HepG2 (cell line): ENCODE results near the gene ADGRV1. TPM values are rescaled to one million over a fixed set of nuclear protein-coding genes. Genes with fewer than 3 reads are reported as not detected.

Experiments
- ARNT2 ChIP-seq: sonication (generic); formaldehyde crosslinking; IDR thresholded peaks from 2 replicates; pipeline ENCODE4 v1.8.0; 2022; ENCODE audit warnings: mild to moderate bottlenecking, low read depth, missing genetic modification reagents, moderate library complexity
- CBX2 ChIP-seq, 2 experiments: fragments of 200-600 bp in 1 of 2; sonication (generic); formaldehyde crosslinking in 1 of 2; IDR thresholded peaks; 2 replicates each; pipeline versions ENCODE4 v1.7.0 to v1.8.1; 2018 to 2022; ENCODE audit warnings: low read depth in 2 of 2, low read length in 1 of 2, mild to moderate bottlenecking in 1 of 2, missing genetic modification reagents in 1 of 2
- GATAD2A ChIP-seq: IDR thresholded peaks from 2 replicates; pipeline ENCODE4 v1.6.1; 2016
- KDM3A ChIP-seq: IDR thresholded peaks from 2 replicates; pipeline ENCODE4 v1.6.1; 2018; ENCODE audit warnings: low read depth, missing compliant biosample characterization
- MAZ ChIP-seq, 2 experiments: sonication (generic) in 1 of 2; formaldehyde crosslinking in 1 of 2; IDR thresholded peaks; 2 replicates each; pipeline versions ENCODE4 v1.5.0 to v1.6.1; 2012 to 2020; ENCODE audit warnings: low read depth in 2 of 2, mild to moderate bottlenecking in 2 of 2, borderline replicate concordance in 1 of 2, improper control_type of control experiment in 1 of 2, low read length in 1 of 2, missing genetic modification reagents in 1 of 2, moderate library complexity in 1 of 2
- NR2C2 ChIP-seq: sonication (generic); formaldehyde crosslinking; IDR thresholded peaks from 2 replicates; pipeline ENCODE4 v1.4.0; 2020; ENCODE audit warnings: missing genetic modification reagents, mild to moderate bottlenecking, moderate library complexity, borderline replicate concordance
- SP140L ChIP-seq: sonication (generic); formaldehyde crosslinking; IDR thresholded peaks from 2 replicates; pipeline ENCODE4 v1.4.0; 2020; ENCODE audit warnings: missing genetic modification reagents, borderline replicate concordance
- TBL1XR1 ChIP-seq: fragments of 150-350 bp; IDR thresholded peaks from 2 replicates; pipeline ENCODE4 v1.6.1; 2014; ENCODE audit warnings: borderline replicate concordance, low read length; ENCODE audit not compliant: partially characterized antibody
- TOPORS ChIP-seq: sonication (generic); formaldehyde crosslinking; IDR thresholded peaks from 2 replicates; pipeline ENCODE4 v1.8.0; 2023; ENCODE audit warnings: mild to moderate bottlenecking, missing genetic modification reagents
- ZNF143 ChIP-seq: sonication (generic); formaldehyde crosslinking; IDR thresholded peaks from 2 replicates; pipeline ENCODE4 v1.4.0; 2020; ENCODE audit warnings: missing genetic modification reagents
- ZNF674 ChIP-seq: sonication (generic); formaldehyde crosslinking; IDR thresholded peaks from 2 replicates; pipeline ENCODE4 v1.5.0; 2020; ENCODE audit warnings: low read depth, mild to moderate bottlenecking, missing genetic modification reagents
- ZNF747 ChIP-seq: sonication (generic); formaldehyde crosslinking; IDR thresholded peaks from 2 replicates; pipeline ENCODE4 v1.8.1; 2023; ENCODE audit warnings: missing genetic modification reagents, mild to moderate bottlenecking, borderline replicate concordance
- polyA plus RNA-seq, 8 experiments: library from polyadenylated mRNA; depleted of rRNA in 3 of 8; stranded (reverse) in 7 of 8; unstranded in 1 of 8; fragments of >200 nt; fragmentation: Illumina TruSeq in 4 of 8; extraction: Trizol in 4 of 8; gene quantifications; 2 replicates each; pipeline versions ENCODE4 v1.2.1 to v1.2.3, GENCODE V29; 2011 to 2016; ENCODE audit warnings: low read depth in 4 of 8, missing spikeins in 1 of 8, mixed read lengths in 1 of 8; ENCODE audit not compliant: insufficient read depth in 1 of 8
- total RNA-seq, 5 experiments: library from RNA; depleted of rRNA; stranded (reverse); fragments of >200 nt; fragmentation: Illumina TruSeq; extraction: Trizol; gene quantifications; 2 replicates each; pipeline ENCODE4 v1.2.3, GENCODE V29; 2016; ENCODE audit warnings: low read depth in 1 of 5
- TF ChIP-seq, protein P1 (sequence below): IDR thresholded peaks from 2 replicates; pipeline ENCODE4 v1.6.1; 2016; ENCODE audit warnings: missing biosample characterization, missing genetic modification reagents, low read depth
- TF ChIP-seq, protein P2 (sequence below): IDR thresholded peaks from 2 replicates; pipeline ENCODE4 v1.6.1; 2016; ENCODE audit warnings: low read depth
- TF ChIP-seq, protein P3 (sequence below): IDR thresholded peaks from 2 replicates; pipeline ENCODE4 v1.6.1; 2018; ENCODE audit warnings: missing genetic modification reagents
- TF ChIP-seq, protein P4 (sequence below): sonication (generic); formaldehyde crosslinking; IDR thresholded peaks from 2 replicates; pipeline ENCODE4 v1.8.0; 2022; ENCODE audit warnings: mild to moderate bottlenecking, missing genetic modification reagents, borderline replicate concordance
- TF ChIP-seq, protein P5 (sequence below): sonication (generic); formaldehyde crosslinking; IDR thresholded peaks from 2 replicates; pipeline ENCODE4 v1.4.0; 2020; ENCODE audit warnings: missing genetic modification reagents

Gene ADGRV1
- total and polyA plus RNA-seq, 2 of the 13 experiments (the other 11 are each of a cell fraction or from before 2014, with no cell fraction given), result 1.7 to 3.9 TPM

DNA sequence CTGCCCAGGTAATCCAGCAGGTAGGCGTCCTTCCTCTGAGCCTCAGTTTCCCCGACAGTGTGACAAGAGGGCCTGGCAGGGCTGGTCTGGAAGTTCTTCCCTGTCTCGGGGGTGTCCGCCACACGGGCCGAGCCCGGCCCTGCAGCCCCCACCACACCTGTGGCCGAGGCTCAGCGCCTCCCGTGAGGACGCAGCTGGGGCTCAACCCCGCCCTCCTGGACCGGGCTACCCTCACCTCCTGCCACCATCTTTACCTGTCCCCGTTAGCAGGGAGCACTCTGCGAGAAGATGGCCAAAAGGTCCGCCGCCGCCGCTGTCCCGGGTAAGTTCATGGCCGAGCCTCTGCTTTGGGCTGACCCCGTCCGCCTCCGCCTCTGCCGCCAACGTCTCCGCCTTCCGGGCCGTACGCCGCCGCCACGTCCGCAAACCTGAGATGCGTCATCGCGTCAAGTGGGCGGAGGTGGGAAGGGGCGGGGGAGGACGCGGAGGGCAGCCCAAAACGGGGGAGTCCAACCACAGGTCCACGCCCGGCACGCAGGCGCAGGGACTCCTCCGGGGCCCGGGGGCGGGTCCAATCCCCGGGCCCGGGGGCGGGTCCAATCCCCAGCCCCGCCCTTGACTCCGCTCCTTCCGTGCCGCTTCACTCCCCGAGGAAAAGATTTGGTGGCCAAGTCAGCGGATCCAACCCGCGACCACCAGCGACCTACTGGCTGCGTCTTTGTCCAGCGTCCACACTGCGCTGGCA, 29.2 kb upstream of the ADGRV1 start, which contains the start of gene LYSMD3 (continued):
- TF ChIP-seq TOPORS (CRISPR knock-in tag) (0 out of 2 replicates have a peak, but pooled peaks have one; percentile 20), ARNT2 (CRISPR knock-in tag) (peak; percentile 92; the same call in 1 of the 2 replicates), SP140L (no peak), ZNF143 (0 out of 2 replicates have a peak, but pooled peaks have one; percentile 26), ZNF674 (no peak), TBL1XR1 (no peak), MAZ (IDR thresholded peaks at IDR 0.05; ENCODE audit: borderline replicate concordance, low read depth, low read length) (peak; percentile 79; the same call in 1 of the 2 replicates), MAZ (CRISPR knock-in tag; IDR thresholded peaks at IDR 0.05; ENCODE audit: low read depth) (peak; percentile 89), GATAD2A (CRISPR knock-in tag) (peak; percentile 31), ZNF747 (peak; percentile 36; the same call in 1 of the 2 replicates), CBX2 (IDR thresholded peaks at IDR 0.05; ENCODE audit: low read depth, low read length) (no peak), CBX2 (CRISPR knock-in tag; IDR thresholded peaks at IDR 0.05; ENCODE audit: low read depth) (no peak), KDM3A (CRISPR knock-in tag) (peak; percentile 18; the same call in 1 of the 2 replicates), NR2C2 (CRISPR knock-in tag) (peak; percentile 89)
- TF ChIP-seq, protein P1, sequence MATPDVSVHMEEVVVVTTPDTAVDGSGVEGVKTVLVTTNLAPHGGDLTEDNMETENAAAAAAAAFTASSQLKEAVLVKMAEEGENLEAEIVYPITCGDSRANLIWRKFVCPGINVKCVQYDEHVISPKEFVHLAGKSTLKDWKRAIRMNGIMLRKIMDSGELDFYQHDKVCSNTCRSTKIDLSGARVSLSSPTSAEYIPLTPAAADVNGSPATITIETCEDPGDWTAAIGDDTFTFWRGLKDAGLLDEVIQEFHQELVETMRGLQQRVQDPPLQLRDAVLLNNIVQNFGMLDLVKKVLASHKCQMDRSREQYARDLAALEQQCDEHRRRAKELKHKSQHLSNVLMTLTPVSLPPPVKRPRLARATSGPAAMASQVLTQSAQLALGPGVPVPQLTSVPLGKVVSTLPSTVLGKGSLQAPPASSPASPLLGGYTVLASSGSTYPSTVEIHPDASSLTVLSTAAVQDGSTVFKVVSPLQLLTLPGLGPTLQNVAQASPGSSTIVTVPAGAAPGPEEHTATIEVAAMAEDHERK (CRISPR knock-in tag), result peak; percentile 97
- TF ChIP-seq, protein P2, sequence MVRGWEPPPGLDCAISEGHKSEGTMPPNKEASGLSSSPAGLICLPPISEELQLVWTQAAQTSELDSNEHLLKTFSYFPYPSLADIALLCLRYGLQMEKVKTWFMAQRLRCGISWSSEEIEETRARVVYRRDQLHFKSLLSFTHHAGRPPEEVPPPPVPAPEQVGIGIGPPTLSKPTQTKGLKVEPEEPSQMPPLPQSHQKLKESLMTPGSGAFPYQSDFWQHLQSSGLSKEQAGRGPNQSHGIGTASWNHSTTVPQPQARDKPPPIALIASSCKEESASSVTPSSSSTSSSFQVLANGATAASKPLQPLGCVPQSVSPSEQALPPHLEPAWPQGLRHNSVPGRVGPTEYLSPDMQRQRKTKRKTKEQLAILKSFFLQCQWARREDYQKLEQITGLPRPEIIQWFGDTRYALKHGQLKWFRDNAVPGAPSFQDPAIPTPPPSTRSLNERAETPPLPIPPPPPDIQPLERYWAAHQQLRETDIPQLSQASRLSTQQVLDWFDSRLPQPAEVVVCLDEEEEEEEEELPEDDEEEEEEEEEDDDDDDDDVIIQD (CRISPR knock-in tag), result peak; percentile 35; the same call in 1 of the 2 replicates
- TF ChIP-seq, protein P3, sequence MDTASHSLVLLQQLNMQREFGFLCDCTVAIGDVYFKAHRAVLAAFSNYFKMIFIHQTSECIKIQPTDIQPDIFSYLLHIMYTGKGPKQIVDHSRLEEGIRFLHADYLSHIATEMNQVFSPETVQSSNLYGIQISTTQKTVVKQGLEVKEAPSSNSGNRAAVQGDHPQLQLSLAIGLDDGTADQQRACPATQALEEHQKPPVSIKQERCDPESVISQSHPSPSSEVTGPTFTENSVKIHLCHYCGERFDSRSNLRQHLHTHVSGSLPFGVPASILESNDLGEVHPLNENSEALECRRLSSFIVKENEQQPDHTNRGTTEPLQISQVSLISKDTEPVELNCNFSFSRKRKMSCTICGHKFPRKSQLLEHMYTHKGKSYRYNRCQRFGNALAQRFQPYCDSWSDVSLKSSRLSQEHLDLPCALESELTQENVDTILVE, result peak; percentile 53; the same call in 1 of the 2 replicates
- TF ChIP-seq, protein P4, sequence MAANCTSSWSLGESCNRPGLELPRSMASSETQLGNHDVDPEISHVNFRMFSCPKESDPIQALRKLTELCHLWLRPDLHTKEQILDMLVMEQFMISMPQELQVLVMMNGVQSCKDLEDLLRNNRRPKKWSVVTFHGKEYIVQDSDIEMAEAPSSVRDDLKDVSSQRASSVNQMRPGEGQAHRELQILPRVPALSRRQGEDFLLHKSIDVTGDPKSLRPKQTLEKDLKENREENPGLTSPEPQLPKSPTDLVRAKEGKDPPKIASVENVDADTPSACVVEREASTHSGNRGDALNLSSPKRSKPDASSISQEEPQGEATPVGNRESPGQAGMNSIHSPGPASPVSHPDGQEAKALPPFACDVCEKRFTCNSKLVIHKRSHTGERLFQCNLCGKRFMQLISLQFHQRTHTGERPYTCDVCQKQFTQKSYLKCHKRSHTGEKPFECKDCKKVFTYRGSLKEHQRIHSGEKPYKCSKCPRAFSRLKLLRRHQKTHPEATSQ (CRISPR knock-in tag), result peak; percentile 27; the same call in 1 of the 2 replicates
- TF ChIP-seq, protein P5, sequence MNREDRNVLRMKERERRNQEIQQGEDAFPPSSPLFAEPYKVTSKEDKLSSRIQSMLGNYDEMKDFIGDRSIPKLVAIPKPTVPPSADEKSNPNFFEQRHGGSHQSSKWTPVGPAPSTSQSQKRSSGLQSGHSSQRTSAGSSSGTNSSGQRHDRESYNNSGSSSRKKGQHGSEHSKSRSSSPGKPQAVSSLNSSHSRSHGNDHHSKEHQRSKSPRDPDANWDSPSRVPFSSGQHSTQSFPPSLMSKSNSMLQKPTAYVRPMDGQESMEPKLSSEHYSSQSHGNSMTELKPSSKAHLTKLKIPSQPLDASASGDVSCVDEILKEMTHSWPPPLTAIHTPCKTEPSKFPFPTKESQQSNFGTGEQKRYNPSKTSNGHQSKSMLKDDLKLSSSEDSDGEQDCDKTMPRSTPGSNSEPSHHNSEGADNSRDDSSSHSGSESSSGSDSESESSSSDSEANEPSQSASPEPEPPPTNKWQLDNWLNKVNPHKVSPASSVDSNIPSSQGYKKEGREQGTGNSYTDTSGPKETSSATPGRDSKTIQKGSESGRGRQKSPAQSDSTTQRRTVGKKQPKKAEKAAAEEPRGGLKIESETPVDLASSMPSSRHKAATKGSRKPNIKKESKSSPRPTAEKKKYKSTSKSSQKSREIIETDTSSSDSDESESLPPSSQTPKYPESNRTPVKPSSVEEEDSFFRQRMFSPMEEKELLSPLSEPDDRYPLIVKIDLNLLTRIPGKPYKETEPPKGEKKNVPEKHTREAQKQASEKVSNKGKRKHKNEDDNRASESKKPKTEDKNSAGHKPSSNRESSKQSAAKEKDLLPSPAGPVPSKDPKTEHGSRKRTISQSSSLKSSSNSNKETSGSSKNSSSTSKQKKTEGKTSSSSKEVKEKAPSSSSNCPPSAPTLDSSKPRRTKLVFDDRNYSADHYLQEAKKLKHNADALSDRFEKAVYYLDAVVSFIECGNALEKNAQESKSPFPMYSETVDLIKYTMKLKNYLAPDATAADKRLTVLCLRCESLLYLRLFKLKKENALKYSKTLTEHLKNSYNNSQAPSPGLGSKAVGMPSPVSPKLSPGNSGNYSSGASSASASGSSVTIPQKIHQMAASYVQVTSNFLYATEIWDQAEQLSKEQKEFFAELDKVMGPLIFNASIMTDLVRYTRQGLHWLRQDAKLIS (CRISPR knock-in tag), result no peak
